Skeletal muscle tissue (tissue), 4 donors: ENCODE results near the gene CHKA. TPM values are rescaled to one million over a fixed set of nuclear protein-coding genes. Genes with fewer than 3 reads are reported as not detected.

Source experiments
- H3K27ac ChIP-seq: one replicate; pipeline ENCODE4 v1.7.0; 2013; ENCODE audit warnings: mild to moderate bottlenecking, low read depth, low read length, inconsistent platforms
- H3K27me3 ChIP-seq, 3 donors: one replicate each; pipeline ENCODE4 v1.7.0; 2013; ENCODE audit warnings: low read length in 3 of 3; ENCODE audit not compliant: control insufficient read depth in 3 of 3, insufficient read depth in 3 of 3
- H3K36me3 ChIP-seq, 3 donors: one replicate each; pipeline ENCODE4 v1.7.0; 2013; ENCODE audit warnings: low read length in 3 of 3; ENCODE audit not compliant: control insufficient read depth in 3 of 3, insufficient read depth in 3 of 3
- H3K4me1 ChIP-seq, 3 donors: one replicate each; pipeline ENCODE4 v1.7.0; 2013; ENCODE audit warnings: low read length in 3 of 3, mild to moderate bottlenecking in 3 of 3; ENCODE audit not compliant: control insufficient read depth in 3 of 3, insufficient read depth in 3 of 3
- H3K4me3 ChIP-seq, 3 donors: one replicate each; pipeline ENCODE4 v1.7.0; 2013; ENCODE audit warnings: low read length in 3 of 3
- H3K9ac ChIP-seq, 3 donors: one replicate each; pipeline ENCODE4 v1.7.0; 2013; ENCODE audit warnings: low read length in 3 of 3, mild to moderate bottlenecking in 3 of 3, moderate library complexity in 2 of 3, low read depth in 1 of 3
- H3K9me3 ChIP-seq, 3 donors: one replicate each; pipeline ENCODE4 v1.7.0; 2013; ENCODE audit warnings: low read length in 3 of 3; ENCODE audit not compliant: control insufficient read depth in 3 of 3
- total RNA-seq: library from RNA; depleted of rRNA; stranded (reverse); fragments of >200 nt; gene quantifications from one replicate; pipeline ENCODE4 v1.2.3, GENCODE V29; 2014
- donor health status: Osteomylitis.

The CHKA gene
- total RNA-seq, 1 donor from 2014 or later, result 8.9 TPM

GRCh38 chr11:68117853-68118470, 3.2 kb downstream of the CHKA start:
- H3K4me3 ChIP-seq, result no peak overlapping the region
- no peaks in the 10 kb centered on the region for H3K27me3 ChIP-seq
- H3K9ac ChIP-seq, result peak overlapping the region in 1 of 3 donors; percentile 25
- H3K4me1 ChIP-seq, result peaks cover 13 to 34% (median 22%) of the 10 kb centered on the region in 3 donors
- H3K9me3 ChIP-seq, result no peaks in the 10 kb centered on the region
- no peak overlapping the region for H3K27ac ChIP-seq
- no peaks in the 10 kb centered on the region for H3K36me3 ChIP-seq

GRCh38 chr11:68116974-68117373, 4.2 kb downstream of the CHKA start:
- no peaks in the 10 kb centered on the region for H3K27me3 ChIP-seq
- no peak overlapping the region for H3K9ac ChIP-seq
- no peak overlapping the region for H3K27ac ChIP-seq
- no peak overlapping the region for H3K4me3 ChIP-seq
- H3K4me1 ChIP-seq, result peaks cover 9 to 28% (median 15%) of the 10 kb centered on the region in 3 donors
- no peaks in the 10 kb centered on the region for H3K9me3 ChIP-seq
- H3K36me3 ChIP-seq, result no peaks in the 10 kb centered on the region

DNA sequence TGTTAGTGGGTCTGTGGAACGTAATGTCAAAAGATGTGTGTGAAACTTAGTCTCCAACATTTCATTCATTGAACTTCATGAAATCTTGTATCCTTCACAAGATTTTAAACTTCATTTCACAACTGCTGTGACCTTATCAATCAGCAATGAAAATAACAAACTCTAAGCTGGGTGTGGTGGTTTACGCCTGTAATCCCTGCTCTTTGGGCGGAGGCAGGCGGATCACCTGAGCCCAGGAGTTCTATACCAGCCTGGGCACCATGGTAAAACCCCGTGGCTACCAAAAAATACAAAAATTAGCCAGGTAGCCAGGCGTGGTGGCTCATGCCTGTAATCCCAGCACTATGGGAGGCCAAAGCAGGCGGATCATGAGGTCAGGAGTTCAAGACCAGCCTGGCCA, 5.1 kb downstream of the CHKA start:
- Histone ChIP-seq H3K27ac (no peak overlapping the region), H3K4me1 (peaks cover 7 to 22% (median 12%) of the 10 kb centered on the region in 3 donors), H3K9ac (no peak overlapping the region), H3K9me3 (no peaks in the 10 kb centered on the region), H3K36me3 (no peaks in the 10 kb centered on the region), H3K4me3 (no peak overlapping the region), H3K27me3 (no peaks in the 10 kb centered on the region)

- no peak overlapping the region for H3K27ac ChIP-seq
- no peaks in the 10 kb centered on the region for H3K9me3 ChIP-seq
- peaks cover 5 to 20% (median 11%) of the 10 kb centered on the region in 3 donors for H3K4me1 ChIP-seq
- no peak overlapping the region for H3K4me3 ChIP-seq
- H3K36me3 ChIP-seq, result no peaks in the 10 kb centered on the region
- no peak overlapping the region for H3K9ac ChIP-seq
- H3K27me3 ChIP-seq, result no peaks in the 10 kb centered on the region
Measured at GRCh38 chr11:68115285-68115684, 5.9 kb downstream of the CHKA start.

DNA sequence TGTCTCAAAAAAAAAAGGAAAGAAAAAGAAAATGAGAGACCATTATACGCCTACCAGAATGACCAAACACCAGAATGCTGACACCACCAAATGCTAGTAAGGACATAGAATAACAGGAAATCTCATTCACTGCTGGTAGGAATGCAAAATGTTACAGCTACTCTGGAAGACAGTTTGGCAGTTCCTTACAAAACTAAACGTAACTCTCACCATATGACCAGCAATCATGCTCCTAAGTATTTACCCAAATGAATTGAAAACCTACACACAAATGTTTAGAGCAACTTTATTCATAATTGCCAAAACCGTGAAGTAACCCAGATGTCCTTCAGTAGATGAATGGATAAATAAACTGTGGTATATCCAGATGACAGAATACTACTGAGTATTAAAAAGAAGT, 7.2 kb downstream of the CHKA start:
- Histone ChIP-seq H3K27me3 (no peaks in the 10 kb centered on the region), H3K36me3 (no peaks in the 10 kb centered on the region), H3K27ac (no peak overlapping the region), H3K4me3 (no peak overlapping the region), H3K9ac (no peak overlapping the region), H3K9me3 (no peaks in the 10 kb centered on the region), H3K4me1 (peaks cover 0 to 13% (median 4%) of the 10 kb centered on the region in 3 donors)

GRCh38 chr11:68107689-68108088, 13.5 kb downstream of the CHKA start:
- no peaks in the 10 kb centered on the region for H3K36me3 ChIP-seq
- H3K27ac ChIP-seq, result no peak overlapping the region
- H3K27me3 ChIP-seq, result no peaks in the 10 kb centered on the region
- H3K9me3 ChIP-seq, result no peaks in the 10 kb centered on the region
- no peak overlapping the region for H3K9ac ChIP-seq
- no peak overlapping the region for H3K4me3 ChIP-seq
- peaks cover 0 to 3% (median 0%) of the 10 kb centered on the region in 3 donors for H3K4me1 ChIP-seq

DNA sequence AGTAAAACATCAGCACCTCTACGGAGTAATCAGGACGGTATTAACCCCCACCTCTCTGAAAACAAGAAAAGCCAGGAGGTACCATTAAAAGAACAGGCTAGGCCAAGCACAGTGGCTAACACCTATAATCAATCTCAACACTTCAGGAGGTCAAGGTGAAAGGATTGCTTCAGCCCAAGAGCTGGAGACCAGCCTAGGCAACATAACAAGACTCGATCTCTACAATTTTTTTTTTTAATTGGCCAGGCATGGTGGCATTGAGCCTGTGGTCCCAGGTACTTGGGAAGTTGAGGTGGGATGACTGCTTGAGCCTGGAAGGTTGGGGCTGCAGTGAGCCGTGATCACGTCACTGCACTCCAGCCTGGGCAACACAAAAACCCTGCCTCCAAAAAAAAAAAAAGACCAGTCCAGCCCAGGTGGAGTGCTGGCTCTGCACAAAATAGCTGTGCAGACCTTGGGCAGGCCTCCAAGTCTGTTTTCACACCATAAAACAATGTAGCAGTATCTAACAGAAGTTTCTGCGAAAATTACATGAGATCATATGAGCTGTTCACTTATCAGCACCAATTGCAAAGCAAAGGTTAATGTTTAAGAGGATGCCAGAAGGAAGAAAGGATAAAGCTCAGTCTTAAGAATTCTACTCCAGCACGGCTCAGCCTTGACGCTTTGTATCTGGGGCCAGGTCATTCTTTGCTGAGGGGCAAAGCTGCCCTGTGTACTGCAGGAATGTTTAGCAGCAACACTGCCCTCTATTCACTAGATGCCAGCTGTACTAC, 14.8 kb downstream of the CHKA start:
- peaks cover 0 to 3% (median 0%) of the 10 kb centered on the region in 3 donors for H3K4me1 ChIP-seq
- no peaks in the 10 kb centered on the region for H3K36me3 ChIP-seq
- no peak overlapping the region for H3K4me3 ChIP-seq
- H3K9me3 ChIP-seq, result no peaks in the 10 kb centered on the region
- no peak overlapping the region for H3K27ac ChIP-seq
- peak overlapping the region in 1 of 3 donors; percentile 19 for H3K9ac ChIP-seq
- no peaks in the 10 kb centered on the region for H3K27me3 ChIP-seq

DNA sequence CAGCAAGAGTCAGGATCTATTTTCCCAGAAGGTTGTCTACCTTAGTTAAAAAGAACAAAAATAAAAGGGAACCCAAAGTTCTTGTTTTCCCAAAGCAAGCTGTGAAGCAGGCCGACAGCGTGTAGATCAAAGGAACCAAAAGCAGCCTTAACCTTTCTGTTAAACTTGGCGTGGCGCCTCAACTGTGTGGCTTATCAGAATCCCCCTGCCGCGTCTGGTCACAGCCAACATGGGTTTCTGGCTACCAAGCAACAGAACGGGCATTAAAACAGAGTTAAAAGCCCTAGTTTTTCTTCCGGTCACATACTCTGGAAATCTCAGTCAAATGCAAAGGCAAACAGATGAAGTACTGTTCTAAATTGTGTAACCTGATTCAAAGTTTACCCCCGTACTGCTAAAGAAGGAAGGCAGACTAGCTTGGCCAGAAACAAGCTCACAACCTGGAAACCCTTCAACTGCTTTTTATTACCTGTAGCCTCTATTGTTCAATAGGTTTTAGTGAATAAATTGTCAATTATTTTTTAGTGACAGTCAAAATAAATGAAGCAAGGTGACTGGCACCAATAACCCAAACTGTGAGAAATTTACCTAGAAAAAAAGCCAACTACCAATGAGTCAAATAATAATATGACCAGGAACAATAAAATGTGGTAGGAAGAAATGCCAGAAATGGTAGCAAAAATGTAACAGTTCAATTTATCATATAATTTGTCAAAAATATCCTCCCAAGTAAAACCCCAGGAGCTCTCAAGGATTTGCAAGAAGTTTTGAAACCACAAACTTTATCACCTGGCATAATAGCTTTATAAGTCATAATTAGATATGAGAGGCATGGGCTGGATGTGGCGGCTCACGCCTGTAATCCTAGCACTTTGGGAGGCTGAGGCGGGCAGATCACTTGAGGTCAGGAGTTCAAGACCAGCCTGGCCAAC, 21.4 kb downstream of the CHKA start:
- Histone ChIP-seq H3K27ac (no peak overlapping the region), H3K9me3 (no peaks in the 10 kb centered on the region), H3K4me1 (peaks cover 3 to 8% (median 5%) of the 10 kb centered on the region in 3 donors), H3K36me3 (no peaks in the 10 kb centered on the region), H3K9ac (peak overlapping the region; percentile 20 to 52 (median 52)), H3K27me3 (no peaks in the 10 kb centered on the region), H3K4me3 (peak overlapping the region in 2 of 3 donors; percentile 47 to 50)

- Histone ChIP-seq H3K4me1 (peaks cover 3 to 8% (median 5%) of the 10 kb centered on the region in 3 donors), H3K9ac (peak overlapping the region in 2 of 3 donors; percentile 20 to 52), H3K27me3 (no peaks in the 10 kb centered on the region), H3K9me3 (no peaks in the 10 kb centered on the region), H3K36me3 (peaks cover 0 to 5% (median 0%) of the 10 kb centered on the region in 3 donors), H3K27ac (no peak overlapping the region), H3K4me3 (no peak overlapping the region)
Measured at GRCh38 chr11:68099057-68099456, 22.1 kb downstream of the CHKA start.
